ENCODE data around the gene ATP11C. TPM values are rescaled to one million over a fixed set of nuclear protein-coding genes. Genes with fewer than 3 reads are reported as not detected.

The ATP11C gene
- polyA plus RNA-seq, 4 donors: 35.1 to 40.0 (median 38.0) TPM

DNA sequence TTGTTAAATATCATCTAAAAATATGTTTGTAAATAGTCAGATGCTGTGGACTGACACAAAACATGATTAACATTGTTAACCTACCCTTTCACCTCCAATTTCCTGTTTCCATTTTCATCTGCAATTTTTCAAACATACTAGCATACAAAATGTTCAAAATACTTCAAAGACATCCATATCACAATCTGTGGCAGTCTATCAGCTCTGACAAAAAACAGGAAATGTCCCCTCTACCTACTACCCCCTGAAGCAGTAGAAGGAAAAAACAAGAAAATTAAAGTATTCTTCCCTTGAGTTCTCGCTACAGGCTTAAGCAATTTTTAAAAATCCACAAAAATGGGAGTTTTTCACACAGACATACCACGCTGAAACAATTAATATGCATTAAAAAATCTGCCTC is 116.6 kb downstream of the ATP11C start:
- no peak for DNase-seq (ENCODE audit: low read depth in 4 of 4, low spot score in 2 of 4)

DNA sequence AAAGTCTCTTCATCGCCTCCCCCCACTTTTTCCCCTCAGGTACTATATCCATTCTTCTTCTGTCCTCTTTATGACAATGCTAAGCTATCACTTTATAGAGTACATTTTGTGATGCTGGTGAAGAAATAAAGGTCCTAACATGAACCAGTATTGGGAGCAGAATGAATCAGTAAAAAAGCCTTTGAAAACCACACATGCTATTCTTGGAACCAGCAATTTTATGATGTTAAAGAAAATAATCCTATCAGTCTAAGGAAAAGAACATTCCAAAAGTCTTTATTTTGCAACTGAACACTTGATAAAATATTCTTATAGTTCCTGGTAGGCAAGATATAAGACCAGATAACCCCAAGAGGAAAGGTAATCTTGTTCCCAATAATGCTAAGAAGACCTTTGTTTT is 117.1 kb downstream of the ATP11C start:
- no peak for DNase-seq (ENCODE audit: low read depth in 4 of 4, low spot score in 2 of 4)

DNA sequence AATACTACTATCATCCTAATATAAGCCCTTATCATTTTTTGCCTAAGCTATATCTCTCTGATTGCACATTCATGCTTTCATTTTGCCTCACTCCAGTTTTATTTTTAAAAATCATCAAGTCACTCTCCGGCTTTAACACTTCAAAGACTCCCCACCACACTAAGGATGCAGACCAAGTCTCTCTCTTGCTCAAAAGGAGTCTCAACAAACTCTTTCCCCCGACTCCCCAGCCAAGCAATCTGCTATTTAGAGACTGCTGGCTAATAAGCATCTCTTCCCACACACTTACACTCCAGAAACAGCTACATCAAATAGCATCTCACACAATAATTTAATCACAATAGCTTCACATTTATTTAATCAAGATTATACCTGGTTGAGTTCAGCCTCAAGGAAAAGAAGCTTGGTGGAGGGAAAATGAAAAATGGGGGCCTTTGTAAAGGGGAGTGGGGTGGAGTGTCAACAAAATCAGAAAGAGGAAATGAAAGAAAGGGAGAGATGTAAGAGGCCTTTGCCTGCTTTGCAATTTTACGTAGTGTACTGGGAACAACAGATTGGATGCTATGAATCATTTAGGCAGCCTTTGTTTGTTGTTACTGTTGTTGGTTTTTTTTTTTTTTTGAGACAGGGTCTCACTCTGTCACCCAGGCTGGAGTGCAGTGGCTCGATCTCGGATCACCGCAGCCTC is 120.8 kb downstream of the ATP11C start:
- DNase-seq (ENCODE audit: low read depth in 4 of 4, low spot score in 2 of 4): no peak

DNA sequence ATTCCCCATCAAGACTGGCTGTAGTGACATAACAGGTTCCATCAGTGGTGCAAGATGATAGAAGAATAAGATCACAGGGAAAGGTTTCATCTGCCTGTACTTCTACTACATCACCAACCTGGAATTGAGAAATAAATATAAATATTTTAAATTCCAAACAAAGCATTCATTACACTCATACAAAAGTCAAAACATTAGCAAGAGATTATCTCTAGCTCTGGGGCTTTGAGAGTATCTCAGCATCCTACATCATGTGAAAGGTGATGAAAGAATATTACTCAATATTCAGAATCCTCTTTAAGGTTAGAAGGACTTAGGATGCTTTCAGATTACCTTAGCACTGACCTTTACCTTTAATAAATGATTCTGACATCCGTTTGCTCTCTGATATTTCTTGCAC is 128.4 kb downstream of the ATP11C start:
- DNase-seq (ENCODE audit: low read depth in 4 of 4, low spot score in 2 of 4): no peak

DNA sequence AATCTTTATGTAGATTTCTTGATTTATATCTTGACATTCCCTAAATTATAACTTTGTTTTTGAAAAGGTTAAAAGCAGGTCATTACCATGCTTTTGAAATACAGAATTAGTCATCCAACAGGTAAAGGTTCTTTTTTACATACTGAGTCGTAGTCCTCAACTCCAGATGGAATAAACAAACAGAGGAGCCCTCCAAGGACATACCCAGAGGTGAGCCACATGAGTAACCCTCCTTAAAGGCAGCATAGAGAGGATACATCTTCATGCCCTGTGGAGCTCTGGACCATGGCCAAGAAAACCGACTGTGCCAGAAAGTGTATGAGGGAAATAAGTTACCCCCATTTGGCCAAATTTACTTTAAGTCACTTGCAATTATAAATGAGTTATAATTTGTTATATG is 129.6 kb downstream of the ATP11C start:
- DNase-seq (ENCODE audit: low read depth in 4 of 4, low spot score in 2 of 4): no peak

DNA sequence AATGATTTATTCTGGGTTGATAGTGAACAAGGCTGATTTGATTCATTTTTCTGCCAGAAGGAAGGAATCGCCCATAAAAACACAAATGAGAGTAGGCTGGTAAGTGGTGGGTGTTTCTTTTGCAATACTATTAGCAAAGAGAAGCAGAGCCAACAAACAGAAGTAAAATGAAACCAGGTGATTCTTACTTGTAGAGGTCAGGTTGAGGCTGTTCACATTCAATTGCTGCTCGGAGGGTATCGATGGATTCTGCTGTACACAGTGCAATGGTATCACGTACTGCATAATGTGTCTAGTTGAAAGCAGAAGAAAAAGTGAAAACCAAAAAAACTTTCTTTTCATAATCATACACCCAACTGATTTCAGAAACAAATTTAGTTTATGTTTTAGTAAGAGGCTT is 130.8 kb downstream of the ATP11C start:
- DNase-seq (ENCODE audit: low read depth in 4 of 4, low spot score in 2 of 4): no peak

DNA sequence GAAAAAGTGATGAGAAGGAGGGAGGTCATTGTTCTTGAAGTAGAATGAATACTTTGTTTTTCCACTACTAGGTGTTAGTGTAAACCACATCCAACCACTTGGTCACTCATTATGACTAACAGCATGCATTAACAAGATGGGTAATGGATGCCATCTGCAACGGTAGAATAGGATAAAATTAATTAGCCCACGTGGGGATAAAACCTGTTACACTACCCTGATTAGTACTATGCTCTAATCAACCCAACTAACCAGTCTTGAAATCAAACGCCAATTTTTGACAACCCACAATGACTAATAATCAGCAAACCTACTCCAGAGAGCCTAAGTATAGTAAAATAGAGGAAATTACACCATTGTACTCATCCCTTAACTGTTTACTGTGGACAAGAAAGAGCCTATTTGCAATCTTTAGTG is 131.4 kb downstream of the ATP11C start:
- DNase-seq (ENCODE audit: low read depth in 4 of 4, low spot score in 2 of 4): no peak

DNA sequence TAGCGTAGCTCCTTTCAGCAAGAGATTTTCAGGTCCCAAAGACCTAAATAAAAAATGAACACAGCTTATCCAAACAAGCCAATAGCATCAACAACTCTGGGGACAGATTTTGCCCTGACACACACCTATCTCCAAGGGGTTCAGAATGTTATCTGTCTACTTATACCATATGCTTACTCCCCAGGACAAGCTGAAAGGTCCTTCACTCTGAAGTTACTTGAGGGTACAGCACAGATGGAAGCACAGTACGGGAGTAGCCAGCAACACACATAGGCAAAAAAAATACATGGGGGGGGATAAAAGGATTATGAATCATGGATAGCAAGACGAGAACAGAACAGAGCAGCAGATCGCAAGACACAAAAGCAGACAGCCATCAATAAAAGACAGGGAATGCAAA is 134.2 kb downstream of the ATP11C start:
- no peak for DNase-seq (ENCODE audit: low read depth in 4 of 4, low spot score in 2 of 4)

DNA sequence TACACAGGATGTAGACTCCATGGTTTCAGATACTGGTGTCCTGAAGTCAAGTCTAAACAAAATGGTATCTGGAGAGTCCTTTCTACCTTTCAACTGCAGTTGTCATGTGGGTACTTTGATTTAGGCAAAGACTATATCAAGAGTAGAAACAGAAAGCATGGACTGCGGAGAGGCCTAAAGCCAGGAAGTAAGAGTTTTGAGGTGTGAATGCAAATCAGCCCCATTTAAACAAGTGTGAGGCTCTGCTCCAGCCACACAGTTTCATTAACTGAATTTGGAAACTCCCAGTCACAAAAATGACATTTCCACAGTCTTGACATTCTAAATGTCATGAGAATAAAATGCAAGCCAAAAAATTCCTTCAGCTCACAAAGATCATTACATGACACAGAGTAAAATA is 137.7 kb downstream of the ATP11C start:
- DNase-seq (ENCODE audit: low read depth in 4 of 4, low spot score in 2 of 4): no peak

DNA sequence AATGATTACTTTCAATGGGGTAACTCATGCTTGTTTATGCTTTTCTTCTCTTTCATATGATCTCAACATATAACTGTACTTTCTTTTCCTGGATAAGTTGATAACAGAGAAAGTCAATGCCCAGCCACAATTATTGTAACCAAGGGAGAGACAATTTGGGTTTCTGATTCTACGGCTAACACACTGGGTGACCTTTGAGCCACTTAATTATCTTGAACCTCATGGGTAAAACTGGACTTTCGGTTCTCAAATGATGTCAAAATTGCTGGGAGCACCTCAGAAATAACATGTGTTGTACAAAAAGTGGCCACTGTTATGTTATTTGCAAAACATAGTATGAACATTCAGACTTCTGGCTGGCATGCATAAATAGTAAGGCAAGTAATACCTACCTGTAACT is 145.3 kb downstream of the ATP11C start:
- DNase-seq (ENCODE audit: low read depth in 4 of 4, low spot score in 2 of 4): no peak

DNA sequence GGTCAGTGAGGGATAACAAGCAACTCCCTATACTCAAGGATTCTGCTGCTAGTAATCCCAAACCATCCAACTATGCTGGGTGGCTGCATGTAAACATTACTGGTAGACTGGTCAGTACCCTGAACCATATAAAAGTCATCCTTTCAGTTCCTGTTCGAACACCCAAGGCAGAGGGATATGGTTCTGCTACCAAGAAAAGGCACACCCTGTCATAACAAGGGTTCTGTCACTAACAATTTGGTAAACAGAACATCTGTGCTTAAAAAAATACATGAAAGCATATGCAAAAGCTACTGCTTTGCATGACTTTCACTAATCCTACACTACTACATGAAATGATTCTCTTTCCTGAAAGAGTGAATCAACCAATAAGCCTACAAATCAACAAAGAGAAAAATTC is 148.0 kb downstream of the ATP11C start:
- no peak for DNase-seq (ENCODE audit: low read depth in 4 of 4, low spot score in 2 of 4)

DNA sequence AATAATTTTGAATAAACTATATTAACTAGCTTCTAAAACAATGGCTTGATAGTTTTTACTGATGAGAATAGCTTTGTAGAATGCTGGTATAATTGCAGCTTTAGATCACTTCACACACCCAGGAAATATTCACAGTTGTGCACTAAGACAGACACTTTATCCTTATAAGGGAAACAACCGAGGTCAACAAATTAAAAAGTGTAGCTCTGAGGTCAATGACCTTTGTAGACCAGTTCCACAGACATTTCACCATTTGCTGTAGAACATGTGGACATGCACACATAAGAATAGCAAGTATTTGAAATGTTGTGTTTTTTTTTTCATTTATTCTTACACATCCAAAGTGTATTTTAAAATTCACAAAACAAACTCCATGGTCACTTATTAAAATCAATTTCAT is 148.9 kb downstream of the ATP11C start:
- no peak for DNase-seq (ENCODE audit: low read depth in 4 of 4, low spot score in 2 of 4)

DNA sequence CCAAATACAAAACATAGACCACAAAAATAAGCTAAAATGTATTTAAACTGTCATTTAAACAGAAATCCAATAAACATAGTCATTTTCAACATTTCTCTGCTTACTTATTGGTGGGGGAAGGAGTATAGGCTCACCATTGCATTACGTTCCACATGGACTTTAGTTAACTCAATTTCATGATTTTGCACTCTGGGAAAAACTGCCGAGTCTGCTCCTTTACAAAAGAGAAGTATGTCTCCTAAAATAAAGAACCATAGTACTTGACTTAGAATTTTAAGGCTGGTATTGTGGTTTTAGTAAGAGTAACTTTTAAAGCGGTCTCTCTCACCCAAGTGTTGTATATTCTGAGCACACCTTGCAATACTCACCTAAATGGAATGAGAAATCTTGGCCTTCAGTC is 149.8 kb downstream of the ATP11C start:
- DNase-seq (ENCODE audit: low read depth in 4 of 4, low spot score in 2 of 4): no peak

DNA sequence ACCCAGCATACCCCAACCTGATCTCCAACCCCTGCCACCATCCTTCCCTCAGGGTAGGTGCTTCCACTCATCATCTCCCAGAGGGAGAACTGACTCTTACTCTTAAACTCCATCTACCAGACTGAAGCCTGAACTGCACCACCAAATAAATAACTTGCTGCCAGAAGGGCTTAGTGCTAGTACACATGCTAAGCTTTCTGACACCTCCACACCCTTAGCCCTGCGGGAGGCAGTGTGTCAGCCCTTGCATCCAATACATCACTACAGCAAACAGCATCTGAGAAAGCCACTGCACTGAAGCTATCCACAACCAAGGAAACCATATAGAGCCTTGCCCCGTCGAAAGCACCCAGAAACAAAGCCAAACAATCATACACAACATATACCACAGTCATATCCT is 156.3 kb downstream of the ATP11C start:
- DNase-seq (ENCODE audit: low read depth in 4 of 4, low spot score in 2 of 4): no peak

DNA sequence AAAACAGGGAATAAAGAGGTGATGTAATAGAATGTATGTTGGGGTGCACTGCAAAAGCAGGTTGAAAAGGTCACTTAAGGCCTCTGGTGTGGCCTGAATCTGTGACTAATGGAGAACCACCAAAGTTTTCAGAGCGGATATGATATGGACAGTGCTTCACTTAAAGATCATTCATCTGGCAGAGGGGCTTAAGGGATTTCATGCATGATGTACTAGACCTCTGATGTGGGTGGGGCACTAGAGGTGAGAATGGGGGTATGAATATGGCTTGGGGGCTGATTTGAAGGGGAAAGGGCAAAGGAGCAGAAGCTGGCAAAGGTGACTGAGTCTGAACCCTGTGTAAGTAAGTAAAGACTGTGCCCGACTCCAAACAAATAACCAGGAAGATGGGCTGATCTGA is 162.5 kb downstream of the ATP11C start:
- DNase-seq (ENCODE audit: low read depth in 4 of 4, low spot score in 2 of 4): no peak

DNA sequence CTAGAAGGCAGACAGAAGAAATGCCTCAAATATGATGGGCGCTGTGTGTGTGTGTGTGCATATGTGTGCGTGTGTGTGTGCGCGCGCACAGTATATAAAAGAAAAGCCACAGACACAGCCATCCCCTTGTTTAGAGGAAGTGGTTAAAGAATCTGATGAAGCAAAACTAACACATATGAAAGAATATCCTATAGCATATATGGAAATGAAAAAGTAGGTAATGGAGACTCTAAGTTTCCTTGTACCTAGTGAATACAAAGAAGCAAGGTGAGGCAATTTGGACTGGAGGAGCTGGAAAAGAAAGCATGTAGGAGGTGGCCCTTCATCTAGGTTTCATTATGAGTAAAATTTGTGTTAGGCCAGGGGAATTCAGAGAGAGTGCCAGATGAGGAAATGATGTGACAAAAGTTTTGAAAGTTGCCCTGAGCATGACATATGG is 166.3 kb downstream of the ATP11C start:
- no peak for DNase-seq (ENCODE audit: low read depth in 4 of 4, low spot score in 2 of 4)

DNA sequence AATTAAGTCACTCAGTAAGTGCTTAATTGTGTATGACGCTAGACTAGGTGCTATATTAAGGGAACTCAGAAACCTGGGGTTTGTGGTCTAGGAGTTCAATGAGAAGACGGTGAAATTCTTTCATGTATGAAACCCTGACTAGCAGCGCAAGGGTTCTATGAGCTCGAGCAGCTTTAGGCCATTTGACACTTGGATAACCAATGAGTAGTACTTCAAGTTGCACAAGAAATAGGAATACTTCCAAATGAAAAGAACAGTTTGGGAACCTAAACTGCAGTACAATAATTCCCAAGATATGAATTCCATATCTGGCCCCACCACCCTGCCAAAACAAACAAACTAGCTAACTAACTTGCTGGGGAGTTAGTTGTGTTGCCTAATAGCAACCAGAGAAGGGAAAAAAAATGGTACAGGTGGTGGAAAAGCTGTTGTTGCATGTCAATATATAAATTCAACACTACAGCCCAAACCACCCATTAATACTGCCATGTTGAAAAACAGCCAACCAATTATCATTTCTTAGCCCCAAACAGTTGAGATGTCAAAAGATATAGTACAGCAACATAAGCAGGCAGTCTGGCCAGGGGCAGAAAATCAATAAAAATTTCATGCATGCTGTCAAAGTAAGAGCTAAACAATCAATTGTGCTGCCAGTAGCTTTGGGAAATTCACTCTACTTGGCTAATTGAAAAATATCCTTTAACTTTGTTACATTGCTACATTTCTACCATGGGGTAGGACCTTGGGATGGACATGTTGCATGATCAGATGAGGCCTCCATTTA is 170.3 kb downstream of the ATP11C start:
- no peak for DNase-seq (ENCODE audit: low read depth in 4 of 4, low spot score in 2 of 4)

DNA sequence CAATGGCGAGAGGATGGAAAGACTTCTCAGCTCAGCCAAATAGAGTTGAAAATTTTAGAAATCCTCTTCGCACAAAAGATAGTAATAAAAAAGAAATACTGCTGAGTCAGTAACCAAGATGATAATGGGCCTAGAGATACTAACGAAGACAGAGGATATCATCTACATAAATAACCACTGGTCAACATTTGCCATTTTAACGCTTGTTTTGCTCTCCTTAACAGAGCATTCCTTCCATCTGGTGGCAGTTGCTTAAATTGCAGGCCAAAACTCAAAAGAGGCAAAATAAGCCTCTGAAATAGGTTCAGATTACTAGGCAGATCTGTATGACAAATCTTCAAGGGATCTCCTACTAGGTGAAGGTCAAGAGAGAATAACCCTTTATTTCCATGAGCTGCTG is 173.2 kb downstream of the ATP11C start:
- no peak for DNase-seq (ENCODE audit: low read depth in 4 of 4, low spot score in 2 of 4)

DNA sequence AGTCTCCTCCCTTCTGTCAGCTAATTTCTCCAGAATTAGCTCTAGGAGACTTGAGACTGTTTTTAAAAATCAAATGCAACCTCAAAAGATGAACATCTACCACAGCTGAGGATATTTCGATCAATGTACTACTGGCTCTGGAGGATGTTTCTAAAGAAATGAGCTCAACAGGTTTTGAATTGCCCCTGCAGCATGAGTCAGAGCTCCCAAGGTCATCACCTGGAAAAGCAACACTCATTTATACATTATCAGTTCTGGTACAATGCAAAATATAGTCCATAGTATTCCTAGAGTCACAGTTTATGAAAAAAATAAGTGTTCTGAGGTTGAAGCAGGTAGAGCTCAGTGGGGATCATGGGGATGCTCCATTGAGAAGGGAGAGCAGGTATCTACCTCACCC is 174.0 kb downstream of the ATP11C start:
- DNase-seq (ENCODE audit: low read depth in 4 of 4, low spot score in 2 of 4): no peak

DNA sequence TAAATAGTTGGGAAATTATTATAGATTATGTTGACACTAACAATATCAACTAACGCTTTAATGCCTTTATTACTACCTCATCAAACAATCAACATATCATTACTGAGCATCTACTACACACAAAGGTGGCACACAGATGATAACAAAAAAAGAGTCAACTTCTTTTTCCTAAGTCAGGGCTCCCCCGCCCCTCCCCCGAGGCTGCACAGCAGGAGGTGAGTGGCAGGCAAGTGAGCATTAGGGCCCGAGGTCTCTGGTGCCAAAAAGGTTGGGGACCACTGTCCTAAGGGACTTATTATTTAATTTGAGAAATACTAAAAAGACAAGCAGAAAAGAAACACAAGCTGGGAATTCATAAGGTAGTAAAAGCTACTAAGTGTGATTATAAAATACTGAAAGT is 174.6 kb downstream of the ATP11C start:
- no peak for DNase-seq (ENCODE audit: low read depth in 4 of 4, low spot score in 2 of 4)

DNA sequence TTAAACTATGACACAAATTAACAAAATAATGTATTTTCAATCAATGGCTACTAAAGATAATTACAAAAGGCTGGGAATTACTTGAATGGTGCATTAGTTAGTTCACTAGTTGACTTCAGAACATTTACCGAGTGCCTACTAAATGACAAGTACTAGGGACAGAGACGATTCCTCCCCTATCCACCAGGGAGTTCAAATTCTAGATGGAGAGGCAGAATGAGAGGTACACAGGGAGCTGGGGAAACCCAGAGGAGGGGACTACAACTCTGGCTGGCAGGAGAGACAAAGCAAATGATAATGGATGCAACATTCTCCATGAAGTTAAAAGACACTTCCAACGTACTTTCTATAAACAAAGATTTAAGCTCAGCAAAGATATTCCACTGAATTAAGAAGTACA is 181.8 kb downstream of the ATP11C start:
- no peak for DNase-seq (ENCODE audit: low read depth in 4 of 4, low spot score in 2 of 4)

DNA sequence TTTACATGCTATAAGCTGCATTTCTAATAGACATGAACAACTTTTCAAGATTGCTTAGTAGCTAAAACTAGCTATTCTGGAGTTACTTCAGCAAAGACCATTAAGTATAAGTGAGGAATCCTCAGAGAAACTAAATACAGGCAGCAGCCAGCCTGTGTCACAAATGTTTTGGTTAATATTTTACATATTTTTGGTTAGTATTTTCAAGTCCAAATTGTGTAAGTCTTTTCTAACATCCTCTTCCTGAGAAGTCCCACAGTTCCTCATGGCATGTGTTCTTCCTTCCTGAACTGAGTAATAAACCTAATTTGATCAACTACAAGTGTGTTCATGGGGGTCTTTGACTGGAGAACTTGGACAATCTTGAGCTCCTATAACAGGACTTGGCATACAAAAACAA is 182.5 kb downstream of the ATP11C start:
- DNase-seq (ENCODE audit: low read depth in 4 of 4, low spot score in 2 of 4): no peak

Measured in left renal cortex interstitium (tissue), 4 donors.